ENCODE measurements around the gene TMCO4.

DNA sequence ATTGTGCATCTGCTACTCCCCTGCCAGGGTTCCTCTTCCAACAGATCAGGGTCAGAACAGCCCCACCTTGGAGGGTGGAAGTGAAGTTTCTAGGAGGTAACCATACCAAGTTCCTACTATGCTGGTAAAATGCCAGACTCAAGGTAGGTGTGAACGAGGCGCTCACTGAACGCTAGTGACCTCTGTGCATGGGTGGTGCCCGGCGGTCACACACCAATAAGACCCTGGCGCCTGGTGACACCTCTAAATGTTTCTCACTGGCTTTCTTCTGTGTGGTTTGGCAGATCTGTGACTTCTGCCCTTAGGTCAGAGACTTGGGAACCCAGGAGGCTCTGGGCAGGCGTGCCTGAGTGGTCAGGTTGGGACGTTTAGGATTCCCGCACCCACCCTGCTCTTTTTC is 55.9 kb downstream of the TMCO4 start:
- TF ChIP-seq CTCF (conservative IDR thresholded peaks at IDR 0.05; ENCODE audit: low read depth, low read length) (no peak), EZH2 (IDR thresholded peaks at IDR 0.05; ENCODE audit: low read length, unreplicated experiment) (no peak)
